ENCODE results near the gene CYP1A1. TPM values are rescaled to one million over a fixed set of nuclear protein-coding genes. Genes with fewer than 3 reads are reported as not detected.

CYP1A1 gene
- total RNA-seq, 1 donor from 2014 or later: 37.6 TPM

DNA sequence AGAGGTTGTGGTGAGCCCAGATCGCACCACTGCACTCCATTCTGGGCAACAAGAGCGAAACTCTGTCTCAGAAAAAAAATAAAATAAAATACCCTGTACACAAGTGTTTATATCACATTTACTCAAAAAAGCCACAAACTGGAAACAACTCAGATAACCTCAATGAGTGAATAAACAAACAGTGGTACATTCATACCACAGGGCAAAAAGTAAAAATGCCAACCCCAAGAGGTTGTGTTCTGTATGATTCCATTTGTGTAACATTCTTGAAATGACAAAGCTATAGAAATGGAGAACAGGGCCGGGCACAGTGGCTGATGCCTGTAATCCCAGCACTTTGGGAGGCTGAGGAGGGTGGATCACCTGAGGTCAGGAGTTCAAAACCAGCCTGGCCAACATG lies 42.4 kb downstream of the CYP1A1 start:
- DNase-seq: no peak

DNA sequence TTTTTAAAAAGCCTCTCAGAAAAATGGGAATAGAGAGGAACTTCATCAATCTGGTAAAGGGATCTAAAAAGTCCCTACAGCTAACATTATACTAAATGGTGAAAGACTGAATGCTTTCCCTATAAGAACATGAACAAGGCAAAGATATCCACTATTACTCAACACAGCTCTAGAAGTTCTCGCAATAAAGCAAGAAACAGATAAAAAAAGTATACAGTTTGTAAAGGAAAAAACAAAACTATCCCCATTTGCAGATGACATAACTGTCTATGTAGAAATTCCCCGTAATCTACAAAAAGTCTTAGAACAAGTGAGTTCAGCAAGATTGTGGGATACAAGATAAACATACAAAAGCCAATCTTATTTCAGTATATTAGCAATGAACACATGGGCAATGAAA lies 44.9 kb downstream of the CYP1A1 start:
- DNase-seq: no peak

DNA sequence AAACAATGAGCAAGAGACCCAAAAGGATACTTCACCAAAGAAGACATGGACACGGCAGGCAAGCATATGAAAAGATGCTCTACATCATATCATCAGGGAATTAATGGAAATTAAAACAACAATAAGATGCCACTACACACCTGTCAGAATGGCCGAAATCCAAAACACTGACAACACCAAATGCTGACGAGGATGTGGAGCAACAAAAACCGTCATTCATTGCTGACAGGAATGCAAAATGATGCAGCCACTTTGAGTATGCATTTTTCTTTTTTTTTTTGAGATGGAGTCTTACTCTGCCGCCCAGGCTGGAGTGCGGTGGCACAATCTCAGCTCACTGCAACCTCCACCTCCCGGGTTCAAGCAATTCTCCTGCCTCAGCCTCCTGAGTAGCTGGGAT lies 48.5 kb downstream of the CYP1A1 start:
- DNase-seq: no peak

DNA sequence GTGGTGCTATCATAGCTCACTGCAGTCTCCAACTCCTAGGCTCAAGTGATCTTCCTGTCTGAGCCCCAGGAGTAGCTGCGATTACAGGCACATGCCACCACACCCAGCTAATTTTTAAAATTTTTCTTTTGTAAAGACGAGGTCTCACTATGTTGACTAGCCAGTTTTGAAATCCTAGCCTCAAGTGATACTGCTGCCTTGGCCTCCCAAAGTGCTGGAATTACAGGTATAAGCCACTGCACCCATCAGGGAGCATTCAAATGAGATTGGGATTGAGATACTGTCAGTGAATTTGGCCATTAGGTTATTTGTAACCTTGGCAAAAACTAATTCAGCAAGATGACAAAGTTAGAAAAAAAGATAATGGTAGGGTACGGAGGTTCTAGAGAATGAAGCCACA lies 51.2 kb downstream of the CYP1A1 start:
- no peak for DNase-seq

DNA sequence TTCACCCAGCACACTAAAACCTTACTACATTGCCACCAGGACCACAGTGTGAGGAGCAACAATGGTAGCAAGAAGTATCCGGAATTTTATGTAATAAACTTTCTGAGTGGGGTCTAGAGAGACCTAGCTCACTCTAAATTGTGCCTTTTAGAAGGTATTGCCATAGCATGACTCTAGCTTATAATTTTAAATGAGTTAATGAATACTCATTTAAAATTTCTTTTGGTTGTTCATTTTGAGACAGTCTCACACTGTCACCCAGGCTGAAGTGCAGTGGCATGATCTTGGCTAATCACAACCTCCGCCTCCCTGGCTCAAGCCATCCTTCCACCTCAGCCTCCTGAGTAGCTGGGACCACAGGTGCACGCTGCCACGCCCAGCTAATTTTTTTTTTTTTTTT lies 55.7 kb downstream of the CYP1A1 start:
- DNase-seq: no peak

Other genes starting within 250 kb of the CYP1A1 start
- gene ARID3B, start 184.3 kb downstream of the CYP1A1 start, total RNA-seq: 4.6 and 6.1 TPM in 2 replicates
- gene CLK3, start 109.7 kb downstream of the CYP1A1 start, total RNA-seq: 68.3 and 81.5 TPM in 2 replicates
- gene EDC3, start 29.5 kb downstream of the CYP1A1 start, total RNA-seq: 21.4 and 31.4 TPM in 2 replicates
- not detected in 2 replicates for gene CYP1A2, start 23.3 kb upstream of the CYP1A1 start, total RNA-seq
- 31.5 and 87.8 TPM in 2 replicates for gene CSK, start 56.6 kb upstream of the CYP1A1 start, total RNA-seq
- gene LMAN1L, start 87.3 kb upstream of the CYP1A1 start, total RNA-seq: not detected in 2 replicates
- not detected in 2 replicates for gene CPLX3, start 101.1 kb upstream of the CYP1A1 start, total RNA-seq
- 31.0 and 39.3 TPM in 2 replicates for gene ULK3, start 117.6 kb upstream of the CYP1A1 start, total RNA-seq
- gene SCAMP2, start 147.8 kb upstream of the CYP1A1 start, total RNA-seq: 32.5 and 46.0 TPM in 2 replicates
- 47.0 and 89.3 TPM in 2 replicates for gene MPI, start 164.5 kb upstream of the CYP1A1 start, total RNA-seq
- gene FAM219B, start 181.3 kb upstream of the CYP1A1 start, total RNA-seq: 41.0 and 57.0 TPM in 2 replicates
- gene COX5A, start 212.5 kb upstream of the CYP1A1 start, total RNA-seq: 47.5 and 79.2 TPM in 2 replicates
- 25.8 and 31.1 TPM in 2 replicates for gene RPP25, start 231.2 kb upstream of the CYP1A1 start, total RNA-seq